Activated CD8-positive, alpha-beta T cell treated with anti-CD3 and anti-CD28 coated beads for 36 hours (primary cell): ENCODE data around the gene TBL2. TPM values are rescaled to one million over a fixed set of nuclear protein-coding genes. Genes with fewer than 3 reads are reported as not detected.

ENCODE experiments used
- ATAC-seq: fragments of 200-7000 bp; cut with Tn5 transposase; one replicate; pipeline ENCODE4 v1.10.0; 2021; ENCODE audit warnings: mild to moderate bottlenecking, moderate library complexity
- CTCF ChIA-PET: fragments of 350-600 bp; sonication (Branson Sonifier 250); formaldehyde crosslinking; loops from one replicate; lab custom pipeline; 2021; ENCODE audit warnings: antibody characterized with exemption; lab: Charles Lee
- POLR2A ChIA-PET: fragments of 350-600 bp; sonication (Branson Sonifier 250); formaldehyde crosslinking; loops from one replicate; lab custom pipeline; 2021; ENCODE audit warnings: antibody characterized with exemption; lab: Charles Lee
- DNase-seq: peaks from one replicate; pipeline ENCODE4 v3.0.0-alpha.2; 2020
- H3K27ac Mint-ChIP-seq: one replicate; pipeline ENCODE4 v1.8.0; 2021; ENCODE audit warnings: mild to moderate bottlenecking, mixed read lengths
- H3K27me3 Mint-ChIP-seq: one replicate; pipeline ENCODE4 v1.8.0; 2021; ENCODE audit warnings: mixed read lengths
- H3K36me3 Mint-ChIP-seq: one replicate; pipeline ENCODE4 v1.8.0; 2021; ENCODE audit warnings: low read depth, mixed read lengths
- H3K4me1 Mint-ChIP-seq: one replicate; pipeline ENCODE4 v1.8.0; 2021; ENCODE audit warnings: low read depth, mixed read lengths
- H3K4me3 Mint-ChIP-seq: one replicate; pipeline ENCODE4 v1.8.0; 2021; ENCODE audit warnings: mild to moderate bottlenecking, moderate library complexity, mixed read lengths
- H3K9me3 Mint-ChIP-seq: one replicate; pipeline ENCODE4 v1.8.0; 2021; ENCODE audit warnings: mixed read lengths
- intact Hi-C: fragments of 100-400 bp; cut with micrococcal nuclease; formaldehyde crosslinking; loops from one replicate; pipeline ENCODE4 v1.10.0; 2022
- total RNA-seq, 2 experiments: library from RNA; stranded (reverse); gene quantifications; one replicate each; pipeline ENCODE4 v1.2.3, GENCODE V29; 2021
- TF ChIP-seq, protein P1 (sequence below): fragments of 200-600 bp; IDR thresholded peaks from one replicate; pipeline ENCODE4 v1.8.0; 2022; ENCODE audit warnings: antibody characterized with exemption, mild to moderate bottlenecking

Gene TBL2
- total RNA-seq, 2 experiments from 2014 or later, result 29.6 to 30.7 TPM

DNA sequence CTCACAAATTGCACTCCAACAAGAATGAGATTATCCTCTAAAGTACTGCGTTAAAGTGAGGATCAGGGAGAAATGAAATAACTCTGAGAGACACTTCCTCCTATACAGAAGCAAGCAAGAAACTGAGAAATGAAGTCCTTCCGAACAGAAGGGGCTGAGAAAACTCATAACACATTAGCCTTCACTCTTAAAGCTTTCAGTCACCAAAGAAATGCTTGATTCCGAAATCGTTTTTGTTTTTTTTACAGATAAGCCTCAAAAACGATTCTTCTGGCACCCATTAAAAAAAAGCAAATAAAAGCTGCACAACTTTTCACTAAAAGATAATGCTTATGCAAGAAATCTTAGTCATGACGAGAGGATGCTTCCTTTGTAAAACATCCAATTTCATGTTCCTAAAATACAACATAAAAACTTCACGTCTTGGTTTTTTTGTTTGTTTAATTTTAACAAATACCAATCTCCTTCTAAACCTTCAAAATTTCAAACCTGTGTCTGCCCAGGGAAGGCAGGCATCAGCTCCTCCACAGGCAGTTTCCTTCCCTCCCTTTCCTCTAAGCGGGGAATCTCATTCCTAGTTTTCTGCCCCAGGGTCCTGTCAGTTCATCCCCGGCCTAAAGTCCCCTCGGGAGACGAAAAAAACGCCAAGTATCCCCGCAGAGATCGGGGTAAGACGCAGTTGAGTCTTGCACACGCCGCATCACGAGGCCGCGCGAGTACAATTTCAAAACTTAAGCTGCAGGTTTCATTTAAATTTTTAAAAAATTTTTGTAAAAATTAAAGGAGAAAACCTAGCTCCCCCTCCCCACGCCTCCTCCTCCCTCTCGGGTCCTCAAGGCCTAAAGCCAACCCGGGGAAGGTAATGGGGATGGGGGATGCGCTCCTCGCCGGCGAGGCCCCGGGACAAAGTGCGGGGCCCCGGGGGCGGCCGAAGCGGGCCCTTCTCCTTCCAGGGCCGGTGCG lies 57.4 kb downstream of the TBL2 start:
- intact Hi-C loops, result loop anchor here (5.0 kb wide), 1 partner anchor 56 kb away; the partner anchor contains the start of gene TBL2

DNA sequence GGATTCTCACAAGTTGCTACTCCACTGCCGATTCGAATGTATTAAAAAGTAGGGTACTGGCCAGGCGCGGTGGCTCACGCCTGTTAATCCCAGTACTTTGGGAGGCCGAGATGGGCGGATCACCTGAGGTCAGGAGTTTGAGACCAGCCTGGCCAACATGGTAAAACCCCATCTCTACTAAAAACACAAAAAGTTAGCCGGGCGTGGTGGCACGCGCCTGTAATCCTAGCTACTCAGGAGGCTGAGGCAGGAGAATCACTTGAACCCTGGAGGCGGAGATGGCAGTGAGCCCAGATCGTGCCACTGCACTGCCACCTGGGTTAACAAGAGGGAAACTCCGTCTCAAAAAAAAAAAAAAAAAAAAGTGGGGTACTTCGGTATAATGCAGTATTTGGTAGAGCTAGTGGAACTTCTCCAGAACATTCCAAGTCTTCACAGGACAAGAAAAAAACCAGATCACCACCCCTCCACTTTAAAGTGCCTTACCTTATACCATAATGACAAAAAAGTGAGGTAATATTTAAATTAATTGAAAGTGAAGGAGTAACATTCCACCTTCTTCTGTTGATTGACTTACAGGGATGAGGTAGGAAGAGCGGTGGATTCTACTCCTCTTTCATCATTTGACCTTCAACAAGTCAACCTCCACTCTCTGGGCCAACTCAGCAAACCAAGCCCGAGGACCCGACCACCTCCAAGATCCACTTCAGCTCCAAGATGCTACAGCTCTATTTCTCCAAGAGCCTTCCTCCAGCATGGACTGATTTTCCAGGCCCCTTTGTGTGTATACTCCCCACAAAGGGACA lies 58.3 kb downstream of the TBL2 start:
- peaks cover 50% of the 10 kb centered on the region for H3K36me3 Mint-ChIP-seq
- H3K27ac Mint-ChIP-seq, result peak overlapping the region; percentile 95
- CTCF ChIA-PET, result interaction anchor here (0.7 to 1.7 kb wide), 5 partner anchors 12 to 214 kb away, joined by 3 to 5 read pairs (median 5); no protein-coding TSS in a partner anchor
- H3K4me3 Mint-ChIP-seq, result peak overlapping the region; percentile 90
- peaks cover 43% of the 10 kb centered on the region for H3K4me1 Mint-ChIP-seq
- no peaks in the 10 kb centered on the region for H3K9me3 Mint-ChIP-seq
- intact Hi-C loops, result loop anchor here (5.0 kb wide), 1 partner anchor 57 kb away; the partner anchor contains the start of gene TBL2
- TF ChIP-seq, protein P1, sequence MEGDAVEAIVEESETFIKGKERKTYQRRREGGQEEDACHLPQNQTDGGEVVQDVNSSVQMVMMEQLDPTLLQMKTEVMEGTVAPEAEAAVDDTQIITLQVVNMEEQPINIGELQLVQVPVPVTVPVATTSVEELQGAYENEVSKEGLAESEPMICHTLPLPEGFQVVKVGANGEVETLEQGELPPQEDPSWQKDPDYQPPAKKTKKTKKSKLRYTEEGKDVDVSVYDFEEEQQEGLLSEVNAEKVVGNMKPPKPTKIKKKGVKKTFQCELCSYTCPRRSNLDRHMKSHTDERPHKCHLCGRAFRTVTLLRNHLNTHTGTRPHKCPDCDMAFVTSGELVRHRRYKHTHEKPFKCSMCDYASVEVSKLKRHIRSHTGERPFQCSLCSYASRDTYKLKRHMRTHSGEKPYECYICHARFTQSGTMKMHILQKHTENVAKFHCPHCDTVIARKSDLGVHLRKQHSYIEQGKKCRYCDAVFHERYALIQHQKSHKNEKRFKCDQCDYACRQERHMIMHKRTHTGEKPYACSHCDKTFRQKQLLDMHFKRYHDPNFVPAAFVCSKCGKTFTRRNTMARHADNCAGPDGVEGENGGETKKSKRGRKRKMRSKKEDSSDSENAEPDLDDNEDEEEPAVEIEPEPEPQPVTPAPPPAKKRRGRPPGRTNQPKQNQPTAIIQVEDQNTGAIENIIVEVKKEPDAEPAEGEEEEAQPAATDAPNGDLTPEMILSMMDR, result no peak
- ATAC-seq (no peak), DNase-seq (peak; percentile 58)
- POLR2A ChIA-PET, result interaction anchor here (0.6 to 4.4 kb wide), 9 partner anchors 16 to 78 kb away, joined by 3 to 32 read pairs (median 5); partner anchors contain the start of genes BCL7B and TBL2
- H3K27me3 Mint-ChIP-seq, result no peaks in the 10 kb centered on the region

More for the DNA sequence above, 57.4 kb downstream of the TBL2 start:
- Mint-ChIP-seq H3K27me3 (no peaks in the 10 kb centered on the region), H3K36me3 (peaks cover 48% of the 10 kb centered on the region), H3K4me1 (peaks cover 48% of the 10 kb centered on the region), H3K27ac (peak overlapping the region; percentile 95), H3K9me3 (no peaks in the 10 kb centered on the region), H3K4me3 (peak overlapping the region; percentile 90)
- TF ChIP-seq, protein P1, result no peak
- POLR2A ChIA-PET, result interaction anchor here (0.7 to 4.4 kb wide), 22 partner anchors 8 to 218 kb away, joined by 3 to 32 read pairs (median 4); partner anchors contain the start of genes ABHD11, BCL7B and TBL2
- CTCF ChIA-PET, result interaction anchor here (0.7 to 1.7 kb wide), 6 partner anchors 13 to 214 kb away, joined by 3 to 5 read pairs (median 4); no protein-coding TSS in a partner anchor
- DNase-seq (peak; percentile 29), ATAC-seq (no peak)

DNA sequence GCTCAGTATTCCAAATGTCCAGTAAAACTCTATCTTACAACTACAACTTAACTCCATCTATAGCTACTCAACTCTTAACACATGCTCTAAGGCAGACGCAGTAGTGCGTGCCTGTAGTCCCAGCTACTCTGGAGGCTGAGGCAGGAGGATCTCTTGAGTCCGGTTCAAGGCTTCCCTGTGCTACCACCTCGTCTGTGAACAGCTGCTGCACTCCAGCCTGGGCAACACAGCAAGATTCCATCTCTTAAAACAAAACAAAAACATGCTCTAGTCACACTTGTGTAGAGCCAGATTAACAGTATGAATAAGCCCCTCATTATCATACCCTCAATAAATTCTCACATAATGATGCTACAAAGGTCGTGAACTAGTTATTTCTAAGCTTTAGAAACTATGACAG lies 59.9 kb downstream of the TBL2 start:
- H3K4me3 Mint-ChIP-seq, result peak overlapping the region; percentile 90
- intact Hi-C loops, result no loop called here

More for the DNA sequence above, 59.9 kb downstream of the TBL2 start:
- DNase-seq, result no peak
- Mint-ChIP-seq H3K27me3 (no peaks in the 10 kb centered on the region), H3K36me3 (peaks cover 60% of the 10 kb centered on the region), H3K27ac (peak overlapping the region; percentile 76), H3K9me3 (no peaks in the 10 kb centered on the region), H3K4me1 (peaks cover 44% of the 10 kb centered on the region)
- ATAC-seq, result no peak
- TF ChIP-seq, protein P1, result no peak
- POLR2A ChIA-PET, result interaction anchor here (0.8 to 1.5 kb wide), 4 partner anchors 8 to 67 kb away, joined by 3 to 5 read pairs (median 3); no protein-coding TSS in a partner anchor
- CTCF ChIA-PET, result interaction anchor here (0.8 to 1.6 kb wide), 7 partner anchors 9 to 207 kb away, joined by 3 to 6 read pairs (median 4); partner anchors contain the start of gene TBL2

Other genes with a start within 250 kb of the TBL2 start
- under 1 TPM in 1 of 2 experiments, not detected in 1; 0.43 TPM for gene FZD9, start 144.8 kb downstream of the TBL2 start, total RNA-seq
- gene BAZ1B, start 56.3 kb downstream of the TBL2 start, total RNA-seq, result 10 to 100 TPM; 82.4 to 82.6 TPM
- gene BCL7B, start 20.9 kb downstream of the TBL2 start, total RNA-seq, result 10 to 100 TPM; 42.9 to 50.6 TPM
- not detected for gene MLXIPL, start 45.9 kb upstream of the TBL2 start, total RNA-seq
- gene VPS37D, start 89.3 kb upstream of the TBL2 start, total RNA-seq, result 1 to 10 TPM in 1 of 2 experiments, under 1 TPM in 1; 0.87 to 1.1 TPM
- gene DNAJC30, start 104.9 kb upstream of the TBL2 start, total RNA-seq, result 1 to 10 TPM; 6.7 to 7.0 TPM
- 100 to 1,000 TPM; 108 TPM for gene BUD23, start 105.0 kb upstream of the TBL2 start, total RNA-seq
- 10 to 100 TPM; 11.4 to 11.5 TPM for gene STX1A, start 141.1 kb upstream of the TBL2 start, total RNA-seq
- 10 to 100 TPM; 19.0 to 21.5 TPM for gene ABHD11, start 160.2 kb upstream of the TBL2 start, total RNA-seq
- not detected for gene CLDN3, start 191.7 kb upstream of the TBL2 start, total RNA-seq